CD4-positive, alpha-beta T cell (primary cell): ENCODE measurements around the gene CAMSAP2. TPM values are rescaled to one million over a fixed set of nuclear protein-coding genes. Genes with fewer than 3 reads are reported as not detected.

ENCODE experiments used
- ATAC-seq: fragments of 200-7000 bp; cut with Tn5 transposase; one replicate; pipeline ENCODE4 v1.10.0; 2022; ENCODE audit warnings: mild to moderate bottlenecking; ENCODE audit not compliant: poor library complexity
- CTCF ChIA-PET: fragments of 350-600 bp; sonication (Branson Sonifier 250); formaldehyde crosslinking; loops from one replicate; lab custom pipeline; 2021; ENCODE audit warnings: antibody characterized with exemption, inconsistent platforms; lab: Charles Lee
- POLR2A ChIA-PET: fragments of 350-600 bp; sonication (Branson Sonifier 250); formaldehyde crosslinking; loops from one replicate; lab custom pipeline; 2021; ENCODE audit warnings: antibody characterized with exemption, inconsistent platforms; lab: Charles Lee
- DNase-seq, 14 experiments: peaks; one replicate each; pipeline ENCODE4 v3.0.0-alpha.2; 2013 to 2020; ENCODE audit warnings: mixed read lengths in 2 of 14
- H3K27ac ChIP-seq, 2 donors: one replicate each; pipeline versions ENCODE4 v1.5.1 to v1.7.0; 2013; ENCODE audit warnings: low read length in 2 of 2, low read depth in 1 of 2, mild to moderate bottlenecking in 1 of 2
- H3K27me3 ChIP-seq, 2 experiments: 1 replicate in 1 of 2; 2 replicates in 1 of 2; pipeline versions ENCODE4 v1.6.1 to v1.7.0; 2013; ENCODE audit warnings: low read length in 2 of 2, control low read depth in 1 of 2, mild to moderate bottlenecking in 1 of 2, moderate library complexity in 1 of 2; ENCODE audit not compliant: insufficient read depth in 2 of 2, control insufficient read depth in 1 of 2
- H3K36me3 ChIP-seq: one replicate; pipeline ENCODE4 v1.6.1; 2013; ENCODE audit warnings: low read length, control low read depth; ENCODE audit not compliant: insufficient read depth
- H3K4me1 ChIP-seq: one replicate; pipeline ENCODE4 v1.6.1; 2013; ENCODE audit warnings: low read length, control low read depth; ENCODE audit not compliant: insufficient read depth
- H3K4me3 ChIP-seq: one replicate; pipeline ENCODE4 v1.5.1; 2013; ENCODE audit warnings: mild to moderate bottlenecking, low read length, moderate library complexity
- H3K9me3 ChIP-seq, 2 experiments: 1 replicate in 1 of 2; 2 replicates in 1 of 2; pipeline versions ENCODE4 v1.6.1 to v1.7.0; 2013; ENCODE audit warnings: low read length in 2 of 2, mild to moderate bottlenecking in 2 of 2, control low read depth in 1 of 2, moderate library complexity in 1 of 2; ENCODE audit not compliant: control insufficient read depth in 1 of 2, insufficient read depth in 1 of 2
- H3K27ac Mint-ChIP-seq: one replicate; pipeline ENCODE4 v1.8.0; 2020; ENCODE audit warnings: mixed read lengths
- H3K27me3 Mint-ChIP-seq: one replicate; pipeline ENCODE4 v1.8.0; 2021; ENCODE audit warnings: mixed read lengths
- H3K36me3 Mint-ChIP-seq: one replicate; pipeline ENCODE4 v1.8.0; 2021; ENCODE audit warnings: low read depth, mixed read lengths
- H3K4me1 Mint-ChIP-seq: one replicate; pipeline ENCODE4 v1.8.0; 2021; ENCODE audit warnings: low read depth, mixed read lengths
- H3K4me3 Mint-ChIP-seq: one replicate; pipeline ENCODE4 v1.8.0; 2020; ENCODE audit warnings: mild to moderate bottlenecking, mixed read lengths
- H3K9me3 Mint-ChIP-seq: one replicate; pipeline ENCODE4 v1.8.0; 2020; ENCODE audit warnings: mixed read lengths
- CTCF ChIP-seq: fragments of 200-600 bp; IDR thresholded peaks from one replicate; pipeline ENCODE4 v1.8.0; 2022; ENCODE audit warnings: antibody characterized with exemption, mild to moderate bottlenecking
- intact Hi-C, 2 experiments: fragments of 100-400 bp; cut with DNase I in 1 of 2; cut with micrococcal nuclease in 1 of 2; formaldehyde crosslinking; loops; one replicate each; pipeline versions ENCODE4 v1.15.1 to v1.9.0; 2023 to 2025; cut with DNase I, micrococcal nuclease
- total RNA-seq, 174 experiments: library from RNA in 2 of 174; stranded (reverse) in 2 of 174; gene quantifications; one replicate each; pipeline ENCODE4 v1.2.3 and lab custom pipeline; 2021 to 2026

CAMSAP2 gene
- total RNA-seq, 2 experiments from 2014 or later = 4.4 to 5.7 TPM

GRCh38 chr1:200708161-200708560, 30.5 kb upstream of the CAMSAP2 start:
- Mint-ChIP-seq H3K9me3 (no peaks in the 10 kb centered on the region), H3K27me3 (no peaks in the 10 kb centered on the region), H3K27ac (no peak overlapping the region), H3K36me3 (no peaks in the 10 kb centered on the region), H3K4me3 (no peak overlapping the region), H3K4me1 (no peaks in the 10 kb centered on the region)
- intact Hi-C loops = no loop called here
- ATAC-seq = no peak
- Histone ChIP-seq H3K36me3 (no peaks in the 10 kb centered on the region), H3K9me3 (no peaks in the 10 kb centered on the region), H3K4me3 (no peak overlapping the region), H3K4me1 (no peaks in the 10 kb centered on the region), H3K27ac (no peak overlapping the region), H3K27me3 (no peaks in the 10 kb centered on the region)
- CTCF ChIA-PET = no interaction called here
- no peak for DNase-seq
- TF ChIP-seq CTCF = no peak
- POLR2A ChIA-PET = no interaction called here

- Mint-ChIP-seq H3K27me3 (no peaks in the 10 kb centered on the region), H3K4me3 (no peak overlapping the region), H3K4me1 (no peaks in the 10 kb centered on the region), H3K27ac (no peak overlapping the region), H3K36me3 (no peaks in the 10 kb centered on the region), H3K9me3 (no peaks in the 10 kb centered on the region)
- Histone ChIP-seq H3K9me3 (no peaks in the 10 kb centered on the region), H3K27me3 (no peaks in the 10 kb centered on the region), H3K4me1 (no peaks in the 10 kb centered on the region), H3K36me3 (no peaks in the 10 kb centered on the region), H3K27ac (no peak overlapping the region), H3K4me3 (no peak overlapping the region)
- DNase-seq = no peak
- POLR2A ChIA-PET = no interaction called here
- CTCF ChIA-PET = no interaction called here
- TF ChIP-seq CTCF = no peak
- intact Hi-C loops = no loop called here
- ATAC-seq = no peak
Observed at GRCh38 chr1:200708769-200709168, 29.9 kb upstream of the CAMSAP2 start.

GRCh38 chr1:200710166-200710565, 28.5 kb upstream of the CAMSAP2 start:
- H3K4me1 ChIP-seq = no peaks in the 10 kb centered on the region
- POLR2A ChIA-PET = interaction anchor here (0.6 kb wide), 1 partner anchor 361 kb away, joined by 3 read pairs; no protein-coding TSS in a partner anchor
- CTCF ChIA-PET = no interaction called here
- H3K4me3 Mint-ChIP-seq = no peak overlapping the region
- DNase-seq = no peak
- ATAC-seq = no peak
- no peaks in the 10 kb centered on the region for H3K36me3 Mint-ChIP-seq
- H3K4me3 ChIP-seq = no peak overlapping the region
- intact Hi-C loops = no loop called here
- H3K9me3 Mint-ChIP-seq = no peaks in the 10 kb centered on the region
- H3K36me3 ChIP-seq = no peaks in the 10 kb centered on the region
- no peaks in the 10 kb centered on the region for H3K27me3 Mint-ChIP-seq
- no peaks in the 10 kb centered on the region for H3K27me3 ChIP-seq
- no peaks in the 10 kb centered on the region for H3K9me3 ChIP-seq
- no peaks in the 10 kb centered on the region for H3K4me1 Mint-ChIP-seq
- no peak for TF ChIP-seq CTCF
- H3K27ac Mint-ChIP-seq = no peak overlapping the region
- H3K27ac ChIP-seq = no peak overlapping the region
